ENCODE results near the gene PRPF6.
"Not testable (repeated sequence)": the region's sequence is repeated elsewhere in the genome, so short reads cannot be mapped to it uniquely, and the experiment has no call there.

The PRPF6 gene

DNA sequence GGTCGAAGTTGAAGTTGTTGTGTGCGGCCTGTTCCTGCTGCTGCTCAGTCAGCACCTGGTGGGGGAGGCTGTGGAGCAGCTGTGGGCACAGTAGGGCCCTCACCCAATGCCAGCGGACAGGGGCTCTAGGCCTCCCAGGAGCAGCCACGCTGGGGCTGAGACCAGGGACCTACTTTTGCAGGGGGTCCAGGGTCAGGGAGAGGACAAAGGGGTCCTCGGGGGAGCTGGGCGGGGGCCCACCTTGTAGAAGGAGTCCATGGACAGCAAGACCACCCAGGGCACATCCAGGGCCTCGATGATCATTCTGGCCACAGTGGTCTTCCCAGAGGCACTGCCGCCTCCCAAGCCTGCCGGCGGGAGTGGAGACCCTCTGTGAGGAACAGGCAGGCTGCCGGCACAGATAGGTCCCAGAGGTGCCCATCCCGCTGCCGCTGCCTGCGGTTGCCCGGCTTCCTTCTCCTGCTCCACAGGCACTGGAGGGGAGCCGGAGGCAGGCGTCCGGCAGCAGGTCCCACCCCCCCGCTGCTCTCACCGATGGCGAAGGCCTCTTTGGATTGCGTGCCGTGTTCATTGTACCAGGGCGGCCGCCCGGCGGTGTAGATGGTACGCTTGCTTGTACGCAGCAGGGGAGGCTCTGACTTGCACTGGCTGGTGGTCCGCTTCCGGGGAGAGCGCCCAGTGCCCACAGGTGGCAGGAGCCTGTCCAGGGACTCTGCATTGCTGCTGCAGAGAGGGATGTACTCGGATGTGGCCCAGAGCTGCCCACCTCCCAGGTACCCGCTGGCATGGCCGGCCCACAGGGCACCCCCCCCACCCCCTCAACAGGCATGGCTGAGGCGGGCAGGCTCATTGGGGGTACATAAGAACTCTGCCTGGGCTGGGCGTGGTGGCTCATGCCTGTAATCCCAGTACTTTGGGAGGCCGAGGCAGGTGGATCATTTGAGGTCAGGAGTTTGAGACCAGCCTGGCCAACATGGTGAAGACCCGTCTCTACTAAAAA lies 34.7 kb upstream of the PRPF6 start:
- DNase-seq = no peak

- no peak for DNase-seq
Measured at GRCh38 chr20:63946986-63947637, 33.8 kb upstream of the PRPF6 start.

DNA sequence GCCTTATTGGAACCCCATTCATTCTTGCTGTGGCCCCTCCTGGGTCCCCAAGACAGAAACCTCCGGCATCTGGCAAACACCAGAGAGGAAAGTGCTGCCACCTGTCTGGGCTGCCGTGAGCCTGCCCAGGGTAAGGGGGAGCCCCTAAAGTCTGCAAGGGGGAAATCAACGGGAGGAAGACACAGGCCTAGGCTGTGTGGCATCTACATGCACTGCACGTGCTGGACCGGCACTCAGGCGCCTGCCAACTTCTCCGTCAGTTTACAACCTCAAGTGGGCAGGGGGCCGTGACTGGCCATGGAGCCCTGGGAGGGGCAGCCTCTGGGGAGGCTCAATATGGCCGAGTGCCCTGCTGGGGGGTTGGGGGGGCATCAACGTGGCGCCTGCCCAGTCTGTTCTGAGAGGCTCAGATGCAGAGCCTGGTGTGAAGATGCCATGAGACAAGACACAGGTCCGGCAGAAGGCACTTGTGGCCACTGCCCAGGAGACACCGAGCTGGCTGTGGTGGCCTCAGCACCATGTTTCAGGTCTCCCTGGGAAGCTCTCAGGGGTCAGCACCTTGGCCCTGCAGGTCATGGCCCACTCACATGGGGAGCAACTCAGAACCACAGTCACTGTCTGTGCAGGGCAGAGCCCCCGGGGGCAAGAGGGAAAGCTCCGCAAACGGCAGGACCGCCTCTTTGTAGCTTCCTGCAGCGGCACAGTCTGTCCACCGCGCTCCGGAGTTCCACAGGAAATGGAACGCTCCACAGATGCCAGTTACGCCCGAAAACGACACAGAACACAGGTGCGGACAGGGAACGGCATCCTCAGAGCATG lies 33.1 kb upstream of the PRPF6 start:
- no peak for DNase-seq

DNA sequence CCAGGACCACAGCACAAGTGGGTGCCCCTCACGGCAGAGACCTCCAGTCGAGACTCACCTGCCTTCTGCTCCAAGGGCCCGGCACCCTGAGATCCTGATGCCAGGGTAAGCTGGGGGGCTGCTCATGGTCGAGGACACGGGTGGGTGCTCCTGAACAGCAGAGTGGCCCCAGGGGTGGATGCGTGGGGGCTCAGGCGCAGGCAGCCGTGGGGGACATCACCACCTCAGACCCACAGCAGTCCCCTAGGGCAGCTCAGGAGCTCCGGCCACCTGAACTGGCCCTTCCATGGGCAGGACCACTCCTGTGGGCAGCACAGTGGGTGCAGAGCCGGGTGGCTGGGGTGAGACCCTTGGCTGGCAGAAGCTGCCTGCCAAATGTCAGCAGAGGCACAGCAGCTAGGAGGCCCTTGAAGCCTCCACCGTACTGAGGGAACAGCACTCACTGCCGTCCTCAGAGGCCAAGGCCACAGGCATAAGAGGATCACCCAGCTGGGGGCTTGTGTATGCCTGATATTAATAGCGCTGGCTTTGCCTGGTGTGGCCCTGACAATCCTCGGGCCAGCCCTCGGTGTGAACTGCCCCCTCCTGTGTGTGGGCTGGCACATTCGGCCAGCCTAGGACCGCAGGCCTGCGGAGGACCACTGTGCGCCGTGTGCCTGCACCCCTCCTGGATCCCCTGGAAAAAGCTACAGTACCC lies 30.1 kb upstream of the PRPF6 start:
- DNase-seq = no peak

DNA sequence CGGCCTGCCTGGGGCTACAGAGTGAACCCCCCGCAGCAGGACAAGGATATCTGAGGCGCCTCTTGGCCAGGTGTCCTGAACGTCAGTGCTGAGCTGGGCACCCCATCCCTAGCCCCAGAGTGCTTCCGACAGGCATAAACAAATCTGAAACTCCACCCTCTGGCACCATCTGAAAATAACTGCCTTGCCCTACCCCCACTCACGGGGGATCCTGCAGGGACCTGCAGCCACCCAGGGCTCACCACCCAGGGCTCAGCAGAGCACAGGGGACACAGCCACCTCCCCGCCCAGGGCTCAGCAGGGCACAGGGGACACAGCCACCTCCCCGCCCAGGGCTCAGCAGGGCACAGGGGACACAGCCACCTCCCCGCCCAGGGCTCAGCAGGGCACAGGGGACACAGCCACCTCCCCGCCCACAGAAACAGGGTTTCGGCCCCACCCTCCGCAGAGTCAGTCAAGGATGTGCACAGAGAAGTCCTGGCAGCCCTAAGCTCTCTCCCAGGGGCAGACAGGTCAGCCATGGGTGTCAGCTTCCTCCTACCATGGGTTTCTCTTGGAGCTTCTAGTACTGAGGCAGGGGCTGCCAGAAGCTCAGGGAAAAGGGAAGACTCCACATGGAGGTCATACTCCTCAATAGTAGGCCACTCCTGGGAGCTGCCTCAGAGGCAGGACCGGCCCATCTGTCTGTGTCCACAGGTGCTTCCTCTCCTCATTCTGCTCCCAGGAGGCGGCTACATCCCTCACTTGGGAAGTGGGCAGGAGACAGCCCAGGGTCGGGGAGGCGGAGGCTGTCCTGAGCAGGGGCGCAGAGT lies 29.3 kb upstream of the PRPF6 start:
- DNase-seq = no peak

- no peak for DNase-seq
Measured at GRCh38 chr20:63952210-63952535, 28.8 kb upstream of the PRPF6 start.

- DNase-seq = no peak
Measured at GRCh38 chr20:63952769-63953168, 28.2 kb upstream of the PRPF6 start.

DNA sequence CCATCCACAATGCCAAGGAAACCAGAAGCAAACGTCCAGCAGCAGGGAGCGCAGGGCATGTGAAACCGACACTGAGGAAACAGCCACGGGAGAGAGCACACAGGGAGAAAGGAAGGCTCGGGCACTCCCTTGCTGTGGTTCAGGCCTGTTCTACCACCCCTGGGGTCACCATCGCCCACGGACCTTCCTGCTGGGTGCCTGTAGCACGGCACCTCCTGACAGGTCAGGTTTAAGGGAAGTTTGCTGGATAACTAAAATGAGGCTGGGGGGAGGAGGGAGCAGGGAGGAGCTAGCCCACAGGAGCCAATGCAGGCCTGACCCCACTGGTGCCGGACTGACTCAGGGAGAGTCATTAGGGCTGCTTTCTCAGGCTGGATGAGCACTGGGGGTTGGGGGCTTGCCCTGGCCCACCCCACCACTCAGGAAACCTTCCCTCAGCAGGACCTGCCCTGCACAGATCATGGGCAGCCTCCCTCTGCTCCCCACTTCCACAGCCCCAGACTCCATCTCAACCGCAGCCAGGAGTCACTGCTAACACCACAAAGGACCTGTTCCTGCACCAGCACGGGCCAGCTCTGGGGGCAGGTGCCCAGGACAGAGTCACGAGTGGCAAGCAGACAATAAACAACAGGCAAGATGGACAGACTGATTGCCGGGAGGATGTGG lies 27.0 kb upstream of the PRPF6 start:
- DNase-seq = no peak

DNA sequence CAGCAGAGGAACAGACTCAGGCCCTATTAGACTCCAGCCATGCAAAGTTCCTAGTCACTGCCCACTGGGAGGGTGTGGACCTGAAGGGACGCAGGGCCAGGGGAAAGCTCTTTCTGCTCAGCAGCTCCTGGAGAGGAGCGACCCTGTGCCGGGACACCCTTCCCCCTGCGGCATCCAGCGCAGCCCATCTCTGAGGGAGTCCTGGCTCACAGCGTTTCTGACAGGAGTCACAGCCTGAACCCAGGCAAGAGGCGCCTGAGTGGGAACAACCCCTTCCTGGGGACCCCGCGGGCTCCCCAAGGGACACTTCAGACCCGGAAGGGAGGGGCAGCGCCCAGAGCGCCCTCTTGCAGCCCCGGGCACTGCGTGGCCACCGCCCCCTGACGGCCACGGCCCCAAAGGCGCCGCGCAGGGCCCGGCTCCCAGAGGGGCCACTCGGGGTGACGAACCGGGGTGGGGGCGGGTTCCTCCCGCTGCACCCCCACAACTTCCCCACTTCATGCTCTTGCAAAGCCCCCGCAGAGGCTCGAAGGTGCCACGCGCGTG lies 25.6 kb upstream of the PRPF6 start:
- DNase-seq = no peak

- peak; percentile 87 for DNase-seq
Measured at GRCh38 chr20:63955827-63956663, 24.9 kb upstream of the PRPF6 start, which contains the start of gene UCKL1. Gene UCKL1 (minus strand): TSS chr20:63956416. CDS start chr20:63956372, 44 bp downstream.

GRCh38 chr20:63956664-63957003 lies 24.3 kb upstream of the PRPF6 start:
- DNase-seq = no peak

GRCh38 chr20:63957004-63957689 lies 23.8 kb upstream of the PRPF6 start:
- DNase-seq = peak; percentile 51

- DNase-seq = no peak
Measured at GRCh38 chr20:63957690-63958441, 23.1 kb upstream of the PRPF6 start.

- no peak for DNase-seq
Measured at GRCh38 chr20:63958471-63958870, 22.5 kb upstream of the PRPF6 start.

- DNase-seq = no peak
Measured at GRCh38 chr20:63958964-63959698, 21.8 kb upstream of the PRPF6 start.

DNA sequence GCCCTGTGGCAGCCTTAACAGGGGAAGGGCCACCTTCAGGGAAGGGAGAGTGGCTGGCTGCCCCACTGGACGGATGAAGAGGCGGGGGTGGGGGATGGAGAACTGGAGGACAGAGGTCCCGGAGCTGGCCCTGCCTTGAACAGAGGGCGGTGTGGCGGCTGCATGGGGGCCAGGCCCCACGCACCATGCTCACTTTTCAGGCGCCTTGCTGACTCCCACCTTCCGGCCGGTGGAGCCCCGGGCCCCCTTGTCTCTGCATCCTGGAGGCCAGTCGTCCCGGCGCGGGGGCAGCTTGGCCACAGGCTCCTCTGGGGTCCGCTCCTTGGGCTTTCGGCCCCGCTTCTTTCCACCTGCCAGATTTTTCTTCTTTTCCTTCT lies 21.2 kb upstream of the PRPF6 start:
- no peak for DNase-seq

- DNase-seq = not testable (repeated sequence)
Measured at GRCh38 chr20:63960654-63961621, 20.0 kb upstream of the PRPF6 start.

All from fibroblast of upper back skin (primary cell).